Lower lobe of right lung (tissue), 2 donors: ENCODE measurements around the gene TOX2. TPM values are rescaled to one million over a fixed set of nuclear protein-coding genes. Genes with fewer than 3 reads are reported as not detected.

ENCODE experiments used
- ATAC-seq, 2 donors: fragments of 200-7000 bp; cut with Tn5 transposase; one replicate each; pipeline ENCODE4 v1.9.1; 2020 to 2022; ENCODE audit warnings: mild to moderate bottlenecking in 2 of 2, moderate library complexity in 2 of 2
- DNase-seq: peaks from one replicate; pipeline ENCODE4 v3.0.0-alpha.2; 2020
- H3K27ac ChIP-seq: fragments of 200-600 bp; one replicate; pipeline ENCODE4 v1.8.0; 2022
- H3K27me3 ChIP-seq: fragments of 200-600 bp; one replicate; pipeline ENCODE4 v1.8.0; 2022; ENCODE audit warnings: low read depth
- H3K36me3 ChIP-seq: fragments of 200-600 bp; one replicate; pipeline ENCODE4 v1.8.0; 2022; ENCODE audit warnings: mild to moderate bottlenecking
- H3K4me1 ChIP-seq: fragments of 200-600 bp; one replicate; pipeline ENCODE4 v1.8.0; 2022
- H3K4me3 ChIP-seq: fragments of 200-600 bp; one replicate; pipeline ENCODE4 v1.8.0; 2022; ENCODE audit warnings: mild to moderate bottlenecking
- H3K9me3 ChIP-seq: fragments of 200-600 bp; one replicate; pipeline ENCODE4 v1.8.0; 2022
- intact Hi-C: fragments of 100-400 bp; cut with DNase I; formaldehyde crosslinking; loops from one replicate; pipeline ENCODE4 v1.11.0; 2022
- total RNA-seq: library from RNA; stranded (reverse); fragmentation: NEBNext Ultra II Directional; extraction: Animal tissue kit (Norgen Biotek cat#: 25700); gene quantifications from one replicate; pipeline ENCODE4 v1.2.1, GENCODE V29; 2021
- TF ChIP-seq, protein P1 (sequence below): fragments of 200-600 bp; IDR thresholded peaks from one replicate; pipeline ENCODE4 v1.8.0; 2022; ENCODE audit warnings: antibody characterized with exemption, mild to moderate bottlenecking
- donor health status: DM: no; HTN: yes; CAD: no; lungs with severe emphysema.

The TOX2 gene
- total RNA-seq, 1 donor from 2014 or later = 16.3 TPM

DNA sequence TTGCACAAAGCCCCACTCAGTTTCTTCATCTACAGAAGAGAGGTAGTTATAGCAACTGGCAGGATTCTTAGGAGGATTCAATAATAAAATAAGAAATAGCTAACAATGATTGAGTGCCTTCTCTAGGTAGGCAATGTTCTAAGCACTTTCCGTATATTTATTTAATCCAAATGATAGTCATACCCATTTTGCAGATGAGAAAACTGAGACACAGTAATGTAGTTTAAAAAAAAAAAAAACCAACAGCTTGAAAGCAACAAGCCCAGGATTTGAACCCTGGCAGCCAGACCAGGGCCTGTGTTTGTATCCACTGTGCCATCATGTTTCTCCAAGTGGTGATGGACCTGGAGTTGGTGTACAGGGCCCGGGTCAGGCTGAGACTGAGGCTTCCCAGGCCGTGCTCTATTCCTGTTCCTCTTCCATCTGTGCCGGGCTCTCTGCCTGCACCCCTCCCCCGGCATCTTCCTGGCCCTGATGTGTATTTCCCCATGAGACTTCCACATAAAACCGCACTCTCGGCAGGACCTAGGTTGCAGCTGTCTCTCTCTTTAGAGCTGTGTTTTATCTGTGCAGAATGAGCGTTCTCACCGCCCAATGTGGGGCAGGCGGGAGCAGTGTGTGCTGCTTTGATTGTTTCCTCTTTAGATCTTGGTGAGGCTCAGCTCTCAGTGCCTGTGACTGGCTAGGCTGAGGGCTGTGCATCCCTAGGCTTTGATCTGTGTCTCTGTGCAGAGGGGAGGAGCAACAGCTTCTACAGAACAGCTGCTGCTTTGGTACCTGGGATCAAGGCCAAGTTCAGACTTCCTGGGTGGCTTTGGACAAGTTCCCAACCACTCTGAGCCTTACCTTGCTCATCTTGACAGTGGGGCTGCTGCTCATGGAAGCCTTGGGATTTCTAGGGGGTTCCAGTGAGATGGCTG, 49.5 kb downstream of the TOX2 start:
- TF ChIP-seq, protein P1, sequence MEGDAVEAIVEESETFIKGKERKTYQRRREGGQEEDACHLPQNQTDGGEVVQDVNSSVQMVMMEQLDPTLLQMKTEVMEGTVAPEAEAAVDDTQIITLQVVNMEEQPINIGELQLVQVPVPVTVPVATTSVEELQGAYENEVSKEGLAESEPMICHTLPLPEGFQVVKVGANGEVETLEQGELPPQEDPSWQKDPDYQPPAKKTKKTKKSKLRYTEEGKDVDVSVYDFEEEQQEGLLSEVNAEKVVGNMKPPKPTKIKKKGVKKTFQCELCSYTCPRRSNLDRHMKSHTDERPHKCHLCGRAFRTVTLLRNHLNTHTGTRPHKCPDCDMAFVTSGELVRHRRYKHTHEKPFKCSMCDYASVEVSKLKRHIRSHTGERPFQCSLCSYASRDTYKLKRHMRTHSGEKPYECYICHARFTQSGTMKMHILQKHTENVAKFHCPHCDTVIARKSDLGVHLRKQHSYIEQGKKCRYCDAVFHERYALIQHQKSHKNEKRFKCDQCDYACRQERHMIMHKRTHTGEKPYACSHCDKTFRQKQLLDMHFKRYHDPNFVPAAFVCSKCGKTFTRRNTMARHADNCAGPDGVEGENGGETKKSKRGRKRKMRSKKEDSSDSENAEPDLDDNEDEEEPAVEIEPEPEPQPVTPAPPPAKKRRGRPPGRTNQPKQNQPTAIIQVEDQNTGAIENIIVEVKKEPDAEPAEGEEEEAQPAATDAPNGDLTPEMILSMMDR = no peak
- H3K27me3 ChIP-seq = peaks cover 4% of the 10 kb centered on the region
- ATAC-seq (peak; percentile 36 to 61), DNase-seq (no peak)
- intact Hi-C loops = no loop called here
- H3K9me3 ChIP-seq = no peaks in the 10 kb centered on the region
- no peak overlapping the region for H3K27ac ChIP-seq
- no peak overlapping the region for H3K4me3 ChIP-seq
- peaks cover 34% of the 10 kb centered on the region for H3K4me1 ChIP-seq
- H3K36me3 ChIP-seq = no peaks in the 10 kb centered on the region

DNA sequence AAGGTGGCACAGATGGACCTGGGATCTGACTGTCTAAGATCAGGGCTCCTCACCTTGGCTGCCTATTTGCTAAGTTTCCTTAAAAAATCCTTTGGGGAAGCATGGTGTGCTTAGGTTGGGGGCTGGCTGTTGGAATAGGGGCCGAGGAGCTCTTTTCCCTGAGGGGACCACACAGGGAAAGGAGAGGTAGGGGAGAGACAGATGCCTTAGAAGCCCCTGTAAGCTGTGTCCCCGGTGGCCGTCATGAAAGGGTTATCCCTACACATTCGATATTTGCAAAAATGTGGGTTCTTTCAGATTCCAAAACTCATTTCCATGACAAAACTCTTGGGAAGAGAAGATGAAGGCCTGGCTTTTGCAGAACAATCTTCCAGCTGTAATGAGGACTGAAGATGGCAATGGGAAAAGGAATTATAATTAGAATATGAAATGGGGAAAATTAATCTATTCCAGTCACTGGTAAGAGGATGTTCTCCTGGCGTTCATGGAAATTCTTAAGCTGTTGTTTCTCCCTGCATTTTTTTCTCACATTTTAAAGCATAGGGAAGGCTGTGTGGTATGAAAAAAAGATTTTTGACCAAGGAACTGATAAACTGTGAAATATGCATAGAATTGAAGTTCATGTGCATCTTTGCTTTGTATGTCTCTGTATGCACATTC, 53.8 kb downstream of the TOX2 start:
- Histone ChIP-seq H3K27me3 (no peaks in the 10 kb centered on the region), H3K27ac (no peak overlapping the region), H3K9me3 (no peaks in the 10 kb centered on the region), H3K4me3 (no peak overlapping the region), H3K36me3 (no peaks in the 10 kb centered on the region), H3K4me1 (peaks cover 14% of the 10 kb centered on the region)
- intact Hi-C loops = no loop called here
- TF ChIP-seq, protein P1 = no peak
- no peak for DNase-seq
- ATAC-seq = no peak

DNA sequence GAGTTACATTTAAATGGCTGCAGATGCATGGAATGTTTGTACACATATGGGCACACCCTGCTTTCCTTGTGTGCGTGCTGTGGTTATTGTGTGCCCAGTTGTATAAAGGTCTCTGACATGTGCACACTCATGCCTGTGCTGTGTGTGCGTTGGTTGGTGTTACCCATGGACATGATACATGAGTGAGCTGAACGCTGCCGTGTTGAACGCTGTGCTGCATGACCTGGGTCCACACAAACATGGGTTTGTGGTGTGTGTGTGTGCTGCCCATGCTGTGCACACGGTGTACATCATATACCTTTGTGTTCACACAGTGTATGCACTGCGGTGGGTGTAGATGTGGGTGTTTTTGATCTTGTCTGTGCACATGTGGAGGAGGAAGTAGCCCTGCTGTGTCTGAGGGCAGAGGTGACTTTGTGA, 54.4 kb downstream of the TOX2 start:
- TF ChIP-seq, protein P1 = no peak
- DNase-seq (no peak), ATAC-seq (no peak)
- H3K4me3 ChIP-seq = no peak overlapping the region
- H3K9me3 ChIP-seq = no peaks in the 10 kb centered on the region
- no peaks in the 10 kb centered on the region for H3K27me3 ChIP-seq
- H3K4me1 ChIP-seq = peaks cover 8% of the 10 kb centered on the region
- H3K36me3 ChIP-seq = no peaks in the 10 kb centered on the region
- intact Hi-C loops = no loop called here
- H3K27ac ChIP-seq = no peak overlapping the region

DNA sequence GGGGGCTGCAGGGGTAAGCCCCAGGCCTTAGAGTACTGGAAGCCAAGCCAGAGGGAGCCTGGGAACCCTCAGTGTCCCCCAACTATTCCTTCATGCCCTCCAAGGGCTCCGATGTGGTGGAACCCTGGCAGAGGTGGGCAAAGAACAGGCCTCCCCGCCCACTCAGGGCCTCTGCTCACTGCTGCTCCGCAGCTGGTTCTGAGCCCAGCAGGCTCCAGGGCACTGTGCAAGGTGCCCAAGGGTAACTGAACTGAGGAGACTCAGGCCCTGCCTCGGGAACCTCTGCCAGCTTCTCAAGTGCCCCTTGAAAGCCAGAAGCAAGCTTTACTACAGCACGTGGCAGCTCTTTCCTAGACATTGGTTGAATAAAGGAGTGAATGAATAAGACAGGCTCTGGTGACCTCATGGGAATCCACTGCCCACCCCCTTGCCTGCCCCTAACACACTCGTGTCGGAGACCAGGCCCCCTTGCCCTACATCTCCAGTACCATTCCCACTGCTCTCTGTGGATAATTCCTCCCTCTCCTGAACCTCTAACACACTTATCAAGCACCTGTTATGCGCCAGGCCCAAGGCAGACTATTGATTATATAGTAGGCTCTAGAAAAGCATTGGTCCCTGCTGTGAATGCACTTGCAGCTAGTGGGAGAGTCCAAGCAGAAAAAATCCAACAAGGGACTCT, 55.0 kb downstream of the TOX2 start:
- Histone ChIP-seq H3K36me3 (no peaks in the 10 kb centered on the region), H3K27ac (no peak overlapping the region), H3K4me1 (peaks cover 2% of the 10 kb centered on the region), H3K9me3 (no peaks in the 10 kb centered on the region), H3K27me3 (no peaks in the 10 kb centered on the region), H3K4me3 (no peak overlapping the region)
- TF ChIP-seq, protein P1 = no peak
- DNase-seq (peak; percentile 77), ATAC-seq (peak; percentile 76 to 79)
- intact Hi-C loops = no loop called here

DNA sequence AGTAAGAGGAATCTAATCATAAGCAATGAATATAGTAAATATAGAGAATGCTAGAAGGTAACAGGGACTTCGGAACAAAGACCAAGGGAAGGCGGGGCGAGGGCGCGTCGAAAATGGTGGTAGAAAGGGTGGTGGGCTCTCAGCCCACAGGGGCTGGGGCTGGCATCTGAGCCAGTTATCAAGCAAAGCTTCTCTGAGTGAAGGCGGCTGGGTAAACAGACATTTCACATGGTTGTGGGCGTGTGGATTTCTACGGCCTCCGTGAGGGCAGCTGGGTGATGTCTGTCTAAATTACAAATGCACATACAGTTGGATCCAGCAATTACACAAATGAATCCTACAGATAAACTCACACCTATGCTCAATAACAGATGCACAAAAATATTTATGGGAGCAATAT, 56.6 kb downstream of the TOX2 start:
- intact Hi-C loops = no loop called here
- Histone ChIP-seq H3K4me3 (no peak overlapping the region), H3K36me3 (no peaks in the 10 kb centered on the region), H3K27ac (no peak overlapping the region), H3K27me3 (no peaks in the 10 kb centered on the region), H3K9me3 (no peaks in the 10 kb centered on the region), H3K4me1 (no peaks in the 10 kb centered on the region)
- TF ChIP-seq, protein P1 = no peak
- ATAC-seq = no peak
- DNase-seq = no peak
